Lower leg skin (tissue), 4 donors: ENCODE data around the gene KIRREL3. TPM values are rescaled to one million over a fixed set of nuclear protein-coding genes. Genes with fewer than 3 reads are reported as not detected.

ENCODE experiments used
- DNase-seq, 2 donors: peaks; one replicate each; pipeline ENCODE4 v3.0.0-alpha.2; 2019; ENCODE audit warnings: low spot score in 2 of 2
- H3K4me3 ChIP-seq: fragments of 200-600 bp; sonication (generic); 2 replicates; pipeline ENCODE4 v1.5.1; 2017; ENCODE audit warnings: mild to moderate bottlenecking, low read depth; ENCODE audit not compliant: poor library complexity, severe bottlenecking
- POLR2A ChIP-seq, 2 donors: fragments of 450-650 bp; IDR thresholded peaks; one replicate each; pipeline ENCODE4 v1.6.1; 2016 to 2017; ENCODE audit warnings: antibody characterized with exemption in 2 of 2, mild to moderate bottlenecking in 1 of 2, moderate library complexity in 1 of 2
- WGBS, 2 donors: methylation state at CpG; one replicate each; pipeline ENCODE4 v1.1.5; 2018; 5-methylcytosine and 5-hydroxymethylcytosine counted together
- intact Hi-C: fragments of 100-400 bp; cut with DNase I; formaldehyde crosslinking; loops from one replicate; pipeline ENCODE4 v1.15.0; 2023; ENCODE audit warnings: low total_unique reads
- total RNA-seq, 4 donors: library from RNA; depleted of rRNA; stranded (reverse); fragments of >200 nt; gene quantifications; one replicate each; pipeline ENCODE4 v1.1.0, GENCODE V29; 2016
- TF ChIP-seq, protein P1 (sequence below), 3 donors: fragments of 450-650 bp; IDR thresholded peaks; one replicate each; pipeline ENCODE4 v1.5.1; 2016; ENCODE audit warnings: antibody characterized with exemption in 3 of 3, mild to moderate bottlenecking in 3 of 3, moderate library complexity in 2 of 3

The KIRREL3 gene
- under 1 TPM in 1 of 4 donors, not detected in 3; 0.13 TPM for total RNA-seq

DNA sequence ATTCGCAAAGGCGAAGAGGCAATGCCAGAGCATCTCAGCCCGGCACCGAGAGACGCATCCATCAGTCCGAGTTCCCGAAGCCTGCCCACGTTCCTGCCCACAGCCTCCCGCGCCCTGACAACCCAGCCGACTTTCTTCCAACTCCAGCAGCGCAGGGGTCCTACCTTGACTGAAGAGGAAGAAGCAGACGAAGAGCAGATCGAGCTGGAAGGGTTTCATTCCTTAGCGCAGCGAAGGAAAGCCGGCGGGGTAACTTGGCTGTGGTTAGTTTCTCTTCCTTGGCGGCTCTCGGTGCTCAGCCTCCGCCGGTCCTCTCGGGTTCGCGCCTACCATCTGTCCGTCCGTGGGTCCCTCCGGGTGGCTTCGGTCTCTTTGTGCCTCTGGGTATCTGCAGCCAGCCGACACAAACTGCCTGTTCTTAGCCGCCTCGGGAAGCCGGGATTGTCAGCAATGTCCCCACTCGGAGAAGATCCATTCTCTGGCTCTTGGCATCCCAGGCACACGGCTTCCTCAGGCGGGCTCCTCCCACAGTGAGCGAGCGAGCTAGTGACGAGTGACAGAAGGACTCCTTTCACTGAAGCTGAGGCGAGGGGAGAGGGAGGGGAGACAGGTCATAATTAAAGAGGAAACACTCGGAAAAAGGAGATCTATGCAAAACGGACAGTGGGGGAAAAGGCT is at the start of gene KIRREL3:
Gene KIRREL3 (minus strand): TSS at position 480 of the 678 bp plus-strand sequence.
- DNase-seq, result no peak
- WGBS, 2 donors, result 1% methylated on average over 42 of the region's 42 CpGs
- no peak within 1 kb of the TSS for H3K4me3 ChIP-seq
- intact Hi-C loops, result no loop called here
- TF ChIP-seq, protein P1, sequence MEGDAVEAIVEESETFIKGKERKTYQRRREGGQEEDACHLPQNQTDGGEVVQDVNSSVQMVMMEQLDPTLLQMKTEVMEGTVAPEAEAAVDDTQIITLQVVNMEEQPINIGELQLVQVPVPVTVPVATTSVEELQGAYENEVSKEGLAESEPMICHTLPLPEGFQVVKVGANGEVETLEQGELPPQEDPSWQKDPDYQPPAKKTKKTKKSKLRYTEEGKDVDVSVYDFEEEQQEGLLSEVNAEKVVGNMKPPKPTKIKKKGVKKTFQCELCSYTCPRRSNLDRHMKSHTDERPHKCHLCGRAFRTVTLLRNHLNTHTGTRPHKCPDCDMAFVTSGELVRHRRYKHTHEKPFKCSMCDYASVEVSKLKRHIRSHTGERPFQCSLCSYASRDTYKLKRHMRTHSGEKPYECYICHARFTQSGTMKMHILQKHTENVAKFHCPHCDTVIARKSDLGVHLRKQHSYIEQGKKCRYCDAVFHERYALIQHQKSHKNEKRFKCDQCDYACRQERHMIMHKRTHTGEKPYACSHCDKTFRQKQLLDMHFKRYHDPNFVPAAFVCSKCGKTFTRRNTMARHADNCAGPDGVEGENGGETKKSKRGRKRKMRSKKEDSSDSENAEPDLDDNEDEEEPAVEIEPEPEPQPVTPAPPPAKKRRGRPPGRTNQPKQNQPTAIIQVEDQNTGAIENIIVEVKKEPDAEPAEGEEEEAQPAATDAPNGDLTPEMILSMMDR (IDR thresholded peaks at IDR 0.05), result no peak
- no peak for TF ChIP-seq POLR2A (IDR thresholded peaks at IDR 0.05)

DNA sequence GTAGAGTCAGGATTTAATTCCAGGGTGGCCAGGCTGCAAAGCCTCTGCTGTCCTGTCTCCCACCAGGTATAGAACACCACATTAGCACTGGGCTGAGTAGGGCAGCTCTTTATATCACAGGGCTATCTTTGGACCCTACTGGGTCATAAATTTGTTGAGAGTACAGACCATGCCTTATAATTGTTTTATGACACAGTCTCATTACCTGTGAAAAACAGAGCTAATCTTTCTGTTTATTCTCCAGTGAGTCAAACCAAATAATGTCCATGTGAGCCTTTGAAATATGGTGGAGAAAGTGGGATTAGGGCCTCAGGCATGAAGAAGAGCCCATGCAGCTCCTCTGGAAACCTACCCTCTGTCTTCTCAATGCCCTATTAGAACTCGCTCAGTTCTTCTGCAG is 49.6 kb upstream of the KIRREL3 start:
- H3K4me3 ChIP-seq, result no peak overlapping the region
- 88 to 93% methylated on average over 1 of the region's 1 CpG for WGBS, 2 donors
- DNase-seq, result peak in 1 of 2 donors; percentile 0
- intact Hi-C loops, result no loop called here
- TF ChIP-seq POLR2A (IDR thresholded peaks at IDR 0.05), result no peak
- TF ChIP-seq, protein P1 (IDR thresholded peaks at IDR 0.05), result no peak

DNA sequence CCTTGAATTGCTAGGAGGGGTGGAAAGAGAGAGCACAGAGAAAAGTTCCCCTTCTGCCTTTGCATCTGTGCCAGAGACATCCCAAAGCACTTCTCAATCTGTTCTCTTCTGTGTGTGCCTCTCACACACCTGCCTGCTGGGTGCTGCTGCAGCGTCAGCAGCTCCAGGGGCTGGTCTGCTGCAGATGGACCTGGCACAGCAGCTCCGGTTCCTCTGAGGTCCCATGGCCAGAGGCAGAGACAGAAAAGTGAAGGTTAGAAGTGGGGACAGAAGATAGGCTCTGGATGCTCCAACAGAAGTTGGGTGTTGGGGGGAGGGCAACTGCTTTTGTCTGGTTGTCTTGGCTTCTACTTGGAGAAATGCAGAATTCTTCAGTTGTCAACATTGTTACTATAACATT is 48.9 kb upstream of the KIRREL3 start:
- DNase-seq, result no peak
- WGBS, 2 donors, result 67 to 77% methylated on average over 2 of the region's 2 CpGs
- no peak for TF ChIP-seq POLR2A (IDR thresholded peaks at IDR 0.05)
- TF ChIP-seq, protein P1 (IDR thresholded peaks at IDR 0.05), result no peak
- no peak overlapping the region for H3K4me3 ChIP-seq
- intact Hi-C loops, result no loop called here

DNA sequence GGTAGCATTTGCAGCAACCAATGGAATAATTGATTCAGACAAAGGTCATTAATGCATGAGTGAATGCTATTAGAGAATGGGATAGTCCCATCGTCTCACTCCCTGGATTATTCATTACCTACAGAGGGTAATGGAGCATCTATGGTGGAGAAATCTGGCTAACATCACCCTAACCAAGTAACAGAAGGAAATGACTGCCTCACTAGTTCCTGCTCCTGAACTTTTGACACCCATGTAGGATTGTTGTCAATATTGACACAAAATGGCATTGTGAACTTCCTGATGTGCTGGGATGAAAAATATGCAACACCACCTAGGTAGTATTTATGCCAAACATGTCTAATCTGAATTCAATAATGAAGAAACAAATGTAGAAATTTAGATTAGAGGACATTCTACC is 44.0 kb upstream of the KIRREL3 start:
- WGBS, 2 donors, result 62 to 76% methylated on average over 1 of the region's 1 CpG
- TF ChIP-seq, protein P1 (IDR thresholded peaks at IDR 0.05), result no peak
- no peak for TF ChIP-seq POLR2A (IDR thresholded peaks at IDR 0.05)
- intact Hi-C loops, result no loop called here

DNA sequence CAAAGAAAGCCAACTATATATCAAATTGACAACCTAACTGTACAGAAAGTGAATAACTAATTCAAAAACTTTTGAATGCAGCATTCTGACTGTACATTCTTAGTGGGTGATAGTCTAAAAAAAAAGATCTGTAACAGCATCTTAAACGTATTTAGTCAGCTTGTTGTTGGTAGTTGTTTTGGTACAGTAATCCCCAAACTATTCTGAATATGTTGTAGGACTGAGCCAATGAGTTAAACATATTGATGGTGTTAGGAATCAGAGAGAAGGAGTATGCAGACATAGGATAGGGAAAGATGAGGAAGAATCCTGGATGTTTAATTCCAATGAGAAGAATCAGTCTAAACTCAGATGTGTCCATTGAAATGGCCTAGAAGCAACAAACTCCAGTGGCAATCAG is 41.9 kb upstream of the KIRREL3 start:
- no peak for DNase-seq
- no peak for TF ChIP-seq POLR2A (IDR thresholded peaks at IDR 0.05)
- TF ChIP-seq, protein P1 (IDR thresholded peaks at IDR 0.05), result no peak
- 44 to 56% methylated on average over 1 of the region's 1 CpG for WGBS, 2 donors
- intact Hi-C loops, result no loop called here
- H3K4me3 ChIP-seq, result no peak overlapping the region

More for the DNA sequence above, 44.0 kb upstream of the KIRREL3 start:
- DNase-seq, result no peak
- no peak overlapping the region for H3K4me3 ChIP-seq

DNA sequence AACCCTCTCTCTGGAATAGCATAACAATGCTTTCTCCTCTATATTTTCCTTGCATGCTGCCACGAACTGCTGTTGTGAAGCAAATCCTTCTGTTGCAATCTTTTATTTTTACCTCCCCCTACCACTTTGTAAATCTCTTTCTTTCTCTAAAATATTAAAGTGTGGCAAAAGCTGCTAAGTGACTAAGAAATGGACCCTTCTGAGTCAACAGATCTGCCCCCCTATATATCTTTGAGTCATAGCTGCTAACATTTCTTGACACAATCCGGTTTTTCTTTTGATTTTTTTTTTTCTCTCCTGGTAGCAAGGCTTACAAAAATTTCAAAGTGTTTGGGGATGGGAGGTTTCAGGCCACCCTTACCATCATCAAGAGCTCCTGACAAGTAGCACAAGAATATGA is 39.0 kb upstream of the KIRREL3 start:
- DNase-seq, result no peak
- intact Hi-C loops, result no loop called here

More for the DNA sequence above, 39.0 kb upstream of the KIRREL3 start:
- WGBS, 2 donors, result 40 to 42% methylated on average over 2 of the region's 2 CpGs
- no peak overlapping the region for H3K4me3 ChIP-seq
- no peak for TF ChIP-seq POLR2A (IDR thresholded peaks at IDR 0.05)
- TF ChIP-seq, protein P1 (IDR thresholded peaks at IDR 0.05), result no peak
